Activated CD8-positive, alpha-beta T cell treated with anti-CD3 and anti-CD28 coated beads, Interleukin-2, amount 10 ng/mL, durations not matched to agents 7 days and 5 days (primary cell): ENCODE results near the gene RPRD1B. TPM values are rescaled to one million over a fixed set of nuclear protein-coding genes. Genes with fewer than 3 reads are reported as not detected.
"Not testable (repeated sequence)": the region's sequence is repeated elsewhere in the genome, so short reads cannot be mapped to it uniquely, and the experiment has no call there.

Experiments used
- ATAC-seq: fragments of 150-1000 bp; cut with Tn5 transposase; one replicate; pipeline ENCODE4 v1.10.0; 2021; ENCODE audit warnings: moderate library complexity
- CTCF ChIA-PET: fragments of 350-600 bp; sonication (Branson Sonifier 250); formaldehyde crosslinking; loops from one replicate; lab custom pipeline; 2021; ENCODE audit warnings: antibody characterized with exemption; lab: Charles Lee
- POLR2A ChIA-PET: fragments of 350-600 bp; sonication (Branson Sonifier 250); formaldehyde crosslinking; loops from one replicate; lab custom pipeline; 2021; ENCODE audit warnings: antibody characterized with exemption; lab: Charles Lee
- DNase-seq: peaks from one replicate; pipeline ENCODE4 v3.0.0-alpha.2; 2020
- H3K27ac Mint-ChIP-seq: one replicate; pipeline ENCODE4 v1.8.0; 2021; ENCODE audit warnings: mild to moderate bottlenecking, mixed read lengths
- H3K27me3 Mint-ChIP-seq: one replicate; pipeline ENCODE4 v1.8.0; 2021; ENCODE audit warnings: low read depth, mixed read lengths
- H3K36me3 Mint-ChIP-seq: one replicate; pipeline ENCODE4 v1.8.0; 2021; ENCODE audit warnings: low read depth, mixed read lengths
- H3K4me1 Mint-ChIP-seq: one replicate; pipeline ENCODE4 v1.8.0; 2021; ENCODE audit warnings: low read depth, mixed read lengths
- H3K4me3 Mint-ChIP-seq: one replicate; pipeline ENCODE4 v1.8.0; 2021; ENCODE audit warnings: mild to moderate bottlenecking, mixed read lengths
- H3K9me3 Mint-ChIP-seq: one replicate; pipeline ENCODE4 v1.8.0; 2022; ENCODE audit warnings: mixed read lengths; ENCODE audit not compliant: insufficient read depth
- total RNA-seq, 2 experiments: library from RNA; stranded (reverse); gene quantifications; one replicate each; pipeline ENCODE4 v1.2.3, GENCODE V29; 2021

Gene RPRD1B
- total RNA-seq, 2 experiments from 2014 or later = 32.4 to 34.3 TPM

DNA sequence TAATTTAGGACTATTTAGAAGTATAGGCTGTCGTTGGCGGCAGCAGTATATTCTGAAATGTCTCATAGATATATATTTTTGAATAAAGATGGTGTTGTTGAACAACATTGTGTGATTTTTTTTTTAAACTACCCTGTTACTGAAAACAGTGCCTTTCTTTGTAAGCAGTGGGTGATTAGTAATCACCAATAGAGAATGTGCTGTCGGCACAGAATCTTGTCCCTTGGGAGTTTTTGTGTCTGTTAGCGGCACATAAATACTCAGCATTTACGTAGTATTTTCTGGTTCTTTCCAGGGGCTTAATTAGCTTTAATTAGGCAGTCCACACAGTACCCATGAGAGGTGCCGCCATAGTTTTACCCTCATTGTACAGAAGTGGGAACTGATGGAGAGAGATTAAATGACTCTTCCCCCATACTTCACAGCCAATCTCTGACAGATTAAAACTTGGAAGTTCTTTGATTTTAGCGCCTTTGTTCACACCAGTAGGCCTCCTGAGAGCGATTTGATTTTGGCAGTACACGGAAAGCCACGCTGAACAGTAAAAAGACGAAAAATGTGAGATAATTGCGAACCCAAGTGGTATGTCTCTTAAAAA, 58.8 kb downstream of the RPRD1B start:
- DNase-seq (no peak), ATAC-seq (no peak)
- POLR2A ChIA-PET = no interaction called here
- Mint-ChIP-seq H3K27ac (no peak overlapping the region), H3K4me3 (no peak overlapping the region), H3K27me3 (no peaks in the 10 kb centered on the region), H3K9me3 (no peaks in the 10 kb centered on the region), H3K4me1 (peaks cover 40% of the 10 kb centered on the region), H3K36me3 (peaks cover 43% of the 10 kb centered on the region)
- CTCF ChIA-PET = interaction anchor here (2.7 kb wide), 1 partner anchor 19 kb away, joined by 11 read pairs; no protein-coding TSS in a partner anchor

DNA sequence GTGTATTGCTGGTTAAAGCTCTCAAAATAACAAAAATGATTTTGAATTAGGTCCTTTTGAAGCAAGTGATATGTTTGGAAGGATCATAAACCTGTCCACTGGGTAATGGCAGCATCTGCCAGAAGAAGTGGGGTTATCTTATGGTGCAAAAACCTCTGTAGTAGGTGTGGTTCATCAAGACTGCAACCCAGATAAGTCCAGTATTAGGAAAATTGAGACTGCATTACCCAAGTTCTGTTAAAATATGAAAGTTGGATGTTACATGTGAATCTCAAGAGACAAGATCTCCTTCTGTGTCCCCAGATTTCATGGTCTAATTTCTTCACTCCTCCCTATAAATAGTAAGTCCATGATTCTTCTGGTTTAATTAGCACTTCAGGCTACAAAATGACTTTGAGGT, 59.4 kb downstream of the RPRD1B start:
- H3K4me1 Mint-ChIP-seq = peaks cover 40% of the 10 kb centered on the region
- ChIA-PET POLR2A (no interaction called here), CTCF (interaction anchor here (1.2 to 2.7 kb wide), 2 partner anchors 19 to 59 kb away, joined by 3 to 11 read pairs; no protein-coding TSS in a partner anchor)
- DNase-seq (no peak), ATAC-seq (no peak)
- no peak overlapping the region for H3K4me3 Mint-ChIP-seq
- H3K27me3 Mint-ChIP-seq = no peaks in the 10 kb centered on the region
- no peaks in the 10 kb centered on the region for H3K9me3 Mint-ChIP-seq
- no peak overlapping the region for H3K27ac Mint-ChIP-seq
- peaks cover 38% of the 10 kb centered on the region for H3K36me3 Mint-ChIP-seq

- no peaks in the 10 kb centered on the region for H3K9me3 Mint-ChIP-seq
- ATAC-seq (no peak), DNase-seq (no peak)
- ChIA-PET CTCF (interaction anchor here (0.9 to 1.9 kb wide), 6 partner anchors 20 to 128 kb away, joined by 3 to 9 read pairs (median 4); no protein-coding TSS in a partner anchor), POLR2A (no interaction called here)
- no peak overlapping the region for H3K4me3 Mint-ChIP-seq
- peaks cover 32% of the 10 kb centered on the region for H3K36me3 Mint-ChIP-seq
- peaks cover under 1% of the 10 kb centered on the region for H3K27me3 Mint-ChIP-seq
- H3K27ac Mint-ChIP-seq = no peak overlapping the region
- peaks cover 40% of the 10 kb centered on the region for H3K4me1 Mint-ChIP-seq
These were observed 60.1 kb downstream of the RPRD1B start for GRCh38 chr20:38093641-38094077.

DNA sequence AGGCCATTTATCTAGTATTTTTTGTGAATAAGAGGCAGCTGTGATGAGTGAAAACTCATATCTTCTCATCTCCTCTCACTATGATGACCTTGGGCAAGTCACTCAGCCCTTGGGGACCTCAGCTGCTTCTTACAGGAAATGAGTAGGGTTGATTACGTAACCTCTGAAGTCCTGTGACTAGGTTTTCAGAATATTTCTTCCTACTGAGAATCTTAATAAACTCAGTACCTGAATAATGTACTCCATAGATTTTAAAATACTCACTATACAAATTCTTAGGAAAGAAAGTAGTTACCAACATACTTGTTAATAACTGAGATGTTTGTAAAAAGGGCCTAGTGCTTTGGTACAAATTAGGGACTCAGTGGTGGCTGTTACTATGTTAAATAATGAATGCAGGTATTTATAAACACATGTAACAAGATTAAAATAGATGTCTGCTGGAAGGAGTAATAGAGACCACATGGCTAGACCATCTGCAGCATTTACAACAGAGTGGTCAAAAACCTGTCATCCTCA, 60.9 kb downstream of the RPRD1B start:
- no peak overlapping the region for H3K4me3 Mint-ChIP-seq
- ATAC-seq = peak; percentile 81
- H3K4me1 Mint-ChIP-seq = peaks cover 40% of the 10 kb centered on the region
- H3K9me3 Mint-ChIP-seq = no peaks in the 10 kb centered on the region
- peak overlapping the region; percentile 70 for H3K27ac Mint-ChIP-seq
- peaks cover 29% of the 10 kb centered on the region for H3K36me3 Mint-ChIP-seq
- CTCF ChIA-PET = interaction anchor here (0.9 to 1.9 kb wide), 5 partner anchors 20 to 127 kb away, joined by 3 to 9 read pairs (median 4); no protein-coding TSS in a partner anchor
- POLR2A ChIA-PET = no interaction called here
- peaks cover 5% of the 10 kb centered on the region for H3K27me3 Mint-ChIP-seq
- peak; percentile 61 for DNase-seq

DNA sequence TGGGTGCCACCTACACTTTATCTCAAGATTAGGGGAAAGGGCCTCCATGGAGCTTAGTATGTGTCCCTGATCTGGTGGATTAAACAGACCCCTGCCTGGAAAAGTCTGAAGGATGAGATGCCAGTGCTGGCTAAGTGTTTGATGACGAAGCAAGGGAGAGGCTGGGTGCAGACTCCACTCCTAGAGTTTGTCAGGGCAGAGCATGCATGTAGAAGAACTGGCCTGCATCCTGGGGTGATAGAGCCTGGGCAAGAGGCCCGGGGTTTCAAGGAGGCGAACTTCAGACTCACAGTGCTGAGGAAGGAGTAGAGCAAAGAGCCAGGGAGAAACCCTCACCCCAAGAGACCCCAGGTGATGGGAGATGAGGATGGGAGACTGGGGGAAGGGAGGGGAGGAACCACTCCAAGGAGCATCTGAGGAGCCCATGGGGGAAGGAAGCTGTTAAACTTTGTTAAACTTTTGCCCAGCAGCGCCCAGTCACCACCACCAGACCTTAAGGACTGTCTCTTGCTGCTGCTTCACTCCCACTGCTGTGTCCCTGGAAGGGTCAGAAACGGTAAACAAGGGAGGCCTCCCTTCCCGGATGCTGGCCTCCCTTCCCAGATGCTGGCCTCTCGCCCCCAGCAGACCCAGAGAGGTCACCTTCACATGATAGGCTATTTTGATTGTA, 61.6 kb downstream of the RPRD1B start:
- DNase-seq = no peak
- H3K4me3 Mint-ChIP-seq = no peak overlapping the region
- peaks cover 40% of the 10 kb centered on the region for H3K4me1 Mint-ChIP-seq
- POLR2A ChIA-PET = no interaction called here
- H3K27ac Mint-ChIP-seq = peak overlapping the region; percentile 70
- ATAC-seq = no peak
- peaks cover 5% of the 10 kb centered on the region for H3K27me3 Mint-ChIP-seq
- no peaks in the 10 kb centered on the region for H3K9me3 Mint-ChIP-seq
- CTCF ChIA-PET = interaction anchor here (1.9 kb wide), 1 partner anchor 126 kb away, joined by 7 read pairs; no protein-coding TSS in a partner anchor
- H3K36me3 Mint-ChIP-seq = peaks cover 26% of the 10 kb centered on the region

DNA sequence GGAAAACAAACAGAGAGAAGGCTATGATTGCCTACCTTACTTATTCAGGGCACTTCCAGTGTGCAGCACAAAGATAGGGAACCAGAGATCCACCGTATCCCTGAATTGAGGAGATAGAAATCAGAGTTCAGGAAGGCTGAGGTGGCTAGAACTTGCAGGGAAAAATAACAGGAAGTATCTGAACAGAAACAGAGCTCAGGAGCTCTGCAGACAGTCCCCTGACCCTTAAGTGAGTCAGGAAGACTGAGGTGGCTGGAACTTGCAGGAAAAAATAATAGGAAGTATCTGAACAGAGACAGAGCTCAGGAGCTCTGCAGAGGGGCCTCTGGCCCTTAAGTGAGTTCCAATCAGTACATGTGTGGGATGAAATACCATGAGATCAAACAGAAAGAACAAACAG, 65.4 kb downstream of the RPRD1B start:
- Mint-ChIP-seq H3K4me3 (no peak overlapping the region), H3K4me1 (peaks cover 13% of the 10 kb centered on the region), H3K9me3 (no peaks in the 10 kb centered on the region), H3K27ac (no peak overlapping the region), H3K27me3 (peaks cover 8% of the 10 kb centered on the region), H3K36me3 (peaks cover 3% of the 10 kb centered on the region)
- ATAC-seq (no peak), DNase-seq (no peak)
- ChIA-PET POLR2A (no interaction called here), CTCF (interaction anchor here (1.0 to 1.6 kb wide), 5 partner anchors 10 to 123 kb away, joined by 3 to 6 read pairs (median 5); no protein-coding TSS in a partner anchor)

- H3K36me3 Mint-ChIP-seq, ATAC-seq, H3K4me3 Mint-ChIP-seq, CTCF ChIA-PET, H3K9me3 Mint-ChIP-seq, H3K27ac Mint-ChIP-seq, H3K27me3 Mint-ChIP-seq, POLR2A ChIA-PET, H3K4me1 Mint-ChIP-seq, DNase-seq: not testable (repeated sequence)
These were observed 68.7 kb downstream of the RPRD1B start for GRCh38 chr20:38102206-38102605.

GRCh38 chr20:38104285-38104684, 70.7 kb downstream of the RPRD1B start:
- DNase-seq = no peak
- Mint-ChIP-seq H3K4me1 (no peaks in the 10 kb centered on the region), H3K36me3 (no peaks in the 10 kb centered on the region), H3K27ac (no peak overlapping the region), H3K9me3 (no peaks in the 10 kb centered on the region), H3K27me3 (peaks cover 5% of the 10 kb centered on the region), H3K4me3 (no peak overlapping the region)
- ATAC-seq = no peak
- CTCF ChIA-PET = no interaction called here
- POLR2A ChIA-PET = interaction anchor here (0.7 kb wide), 1 partner anchor 21 kb away, joined by 4 read pairs; no protein-coding TSS in a partner anchor

DNA sequence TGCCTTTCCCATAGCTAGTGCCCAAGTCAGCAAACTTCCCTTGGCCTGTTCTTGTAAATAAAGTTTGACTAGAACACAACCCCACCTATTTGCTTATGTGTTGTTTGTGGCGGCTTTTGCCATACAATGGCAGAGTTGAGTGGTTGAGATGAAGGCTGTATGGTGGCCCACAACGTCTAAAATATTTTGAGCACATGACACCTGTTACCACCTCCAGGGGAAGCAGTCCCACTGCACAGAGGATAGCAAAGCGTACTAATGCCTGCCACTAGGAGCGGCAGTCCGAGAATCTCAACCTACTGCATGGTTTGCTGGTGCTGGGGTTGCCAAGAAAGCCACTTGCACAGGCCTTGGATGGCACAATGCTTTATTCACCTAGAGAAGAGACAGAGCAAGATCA, 72.9 kb downstream of the RPRD1B start:
- ATAC-seq (no peak), DNase-seq (no peak)
- Mint-ChIP-seq H3K9me3 (no peaks in the 10 kb centered on the region), H3K4me1 (no peaks in the 10 kb centered on the region), H3K36me3 (no peaks in the 10 kb centered on the region), H3K27me3 (peaks cover 5% of the 10 kb centered on the region), H3K27ac (no peak overlapping the region), H3K4me3 (no peak overlapping the region)
- ChIA-PET CTCF (no interaction called here), POLR2A (no interaction called here)

- H3K36me3 Mint-ChIP-seq, H3K9me3 Mint-ChIP-seq, H3K4me3 Mint-ChIP-seq, CTCF ChIA-PET, H3K27me3 Mint-ChIP-seq, POLR2A ChIA-PET, DNase-seq, ATAC-seq, H3K27ac Mint-ChIP-seq, H3K4me1 Mint-ChIP-seq: not testable (repeated sequence)
These were observed 73.8 kb downstream of the RPRD1B start for GRCh38 chr20:38107386-38107785.

- H3K9me3 Mint-ChIP-seq, POLR2A ChIA-PET, DNase-seq, CTCF ChIA-PET, H3K27ac Mint-ChIP-seq, H3K4me1 Mint-ChIP-seq, ATAC-seq, H3K4me3 Mint-ChIP-seq, H3K36me3 Mint-ChIP-seq, H3K27me3 Mint-ChIP-seq: not testable (repeated sequence)
These were observed 74.4 kb downstream of the RPRD1B start for GRCh38 chr20:38107916-38108315.
